ENCODE results near the gene AARS1.
"Not testable (repeated sequence)": the region's sequence is repeated elsewhere in the genome, so short reads cannot be mapped to it uniquely, and the experiment has no call there.

AARS1 gene

GRCh38 chr16:70294385-70295025, 5.2 kb upstream of the AARS1 start:
- DNase-seq (ENCODE audit: low read depth) = no peak

GRCh38 chr16:70292148-70292547, 2.8 kb upstream of the AARS1 start:
- not testable (repeated sequence) for DNase-seq (ENCODE audit: low read depth); H3K4me3 ChIP-seq (ENCODE audit: low read depth, low read length)

More at GRCh38 chr16:70294385-70295025, 5.2 kb upstream of the AARS1 start:
- no peak overlapping the region for H3K4me3 ChIP-seq (ENCODE audit: low read depth, low read length)
- TF ChIP-seq CTCF (IDR thresholded peaks at IDR 0.05; ENCODE audit: control insufficient read depth, extremely low read depth, insufficient read depth) = no peak

GRCh38 chr16:70290949-70291519, 1.7 kb upstream of the AARS1 start:
- DNase-seq (ENCODE audit: low read depth) = no peak
- H3K4me3 ChIP-seq (ENCODE audit: low read depth, low read length) = no peak overlapping the region
- no peak for TF ChIP-seq CTCF (IDR thresholded peaks at IDR 0.05; ENCODE audit: control insufficient read depth, extremely low read depth, insufficient read depth)

GRCh38 chr16:70287304-70287971, 1.9 kb downstream of the AARS1 start:
- not testable (repeated sequence) for DNase-seq (ENCODE audit: low read depth)
- peak overlapping the region; percentile 87 for H3K4me3 ChIP-seq (ENCODE audit: low read depth, low read length)

GRCh38 chr16:70276392-70276791, 12.9 kb downstream of the AARS1 start:
- DNase-seq (ENCODE audit: low read depth) = no peak
- no peak overlapping the region for H3K4me3 ChIP-seq (ENCODE audit: low read depth, low read length)
- no peak for TF ChIP-seq CTCF (IDR thresholded peaks at IDR 0.05; ENCODE audit: control insufficient read depth, extremely low read depth, insufficient read depth)

GRCh38 chr16:70271696-70272095, 17.6 kb downstream of the AARS1 start:
- DNase-seq (ENCODE audit: low read depth) = no peak
- H3K4me3 ChIP-seq (ENCODE audit: low read depth, low read length) = no peak overlapping the region
- TF ChIP-seq CTCF (IDR thresholded peaks at IDR 0.05; ENCODE audit: control insufficient read depth, extremely low read depth, insufficient read depth) = no peak

- no peak overlapping the region for H3K4me3 ChIP-seq (ENCODE audit: low read depth, low read length)
- no peak for TF ChIP-seq CTCF (IDR thresholded peaks at IDR 0.05; ENCODE audit: control insufficient read depth, extremely low read depth, insufficient read depth)
- no peak for DNase-seq (ENCODE audit: low read depth)
Observed at GRCh38 chr16:70270176-70270575, 19.1 kb downstream of the AARS1 start.

GRCh38 chr16:70269471-70269870, 19.8 kb downstream of the AARS1 start:
- no peak for DNase-seq (ENCODE audit: low read depth)

GRCh38 chr16:70267922-70268321, 21.4 kb downstream of the AARS1 start:
- not testable (repeated sequence) for DNase-seq (ENCODE audit: low read depth)

More at GRCh38 chr16:70269471-70269870, 19.8 kb downstream of the AARS1 start:
- no peak for TF ChIP-seq CTCF (IDR thresholded peaks at IDR 0.05; ENCODE audit: control insufficient read depth, extremely low read depth, insufficient read depth)
- H3K4me3 ChIP-seq (ENCODE audit: low read depth, low read length) = no peak overlapping the region

More at GRCh38 chr16:70267922-70268321, 21.4 kb downstream of the AARS1 start:
- H3K4me3 ChIP-seq (ENCODE audit: low read depth, low read length) = not testable (repeated sequence)

All from LNCaP clone FGC (cell line).